Measurements from ENCODE around the gene ADRA2C.

DNA sequence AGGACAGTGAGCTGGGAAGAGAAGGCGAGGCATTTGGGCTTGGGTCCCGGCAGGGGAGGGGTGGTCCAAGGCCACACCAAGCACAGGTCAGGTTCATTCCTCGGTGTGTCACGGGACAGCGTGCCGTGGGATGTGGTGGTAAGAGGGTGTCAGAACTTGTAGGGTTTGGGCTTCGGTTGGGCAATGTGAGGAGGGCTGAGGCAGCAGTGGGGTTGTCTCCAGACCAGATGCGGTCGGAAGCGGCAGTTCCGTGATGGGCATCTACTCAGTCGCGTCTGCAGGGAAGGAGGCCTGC, 22.1 kb downstream of the ADRA2C start:
- TF ChIP-seq, protein P1, sequence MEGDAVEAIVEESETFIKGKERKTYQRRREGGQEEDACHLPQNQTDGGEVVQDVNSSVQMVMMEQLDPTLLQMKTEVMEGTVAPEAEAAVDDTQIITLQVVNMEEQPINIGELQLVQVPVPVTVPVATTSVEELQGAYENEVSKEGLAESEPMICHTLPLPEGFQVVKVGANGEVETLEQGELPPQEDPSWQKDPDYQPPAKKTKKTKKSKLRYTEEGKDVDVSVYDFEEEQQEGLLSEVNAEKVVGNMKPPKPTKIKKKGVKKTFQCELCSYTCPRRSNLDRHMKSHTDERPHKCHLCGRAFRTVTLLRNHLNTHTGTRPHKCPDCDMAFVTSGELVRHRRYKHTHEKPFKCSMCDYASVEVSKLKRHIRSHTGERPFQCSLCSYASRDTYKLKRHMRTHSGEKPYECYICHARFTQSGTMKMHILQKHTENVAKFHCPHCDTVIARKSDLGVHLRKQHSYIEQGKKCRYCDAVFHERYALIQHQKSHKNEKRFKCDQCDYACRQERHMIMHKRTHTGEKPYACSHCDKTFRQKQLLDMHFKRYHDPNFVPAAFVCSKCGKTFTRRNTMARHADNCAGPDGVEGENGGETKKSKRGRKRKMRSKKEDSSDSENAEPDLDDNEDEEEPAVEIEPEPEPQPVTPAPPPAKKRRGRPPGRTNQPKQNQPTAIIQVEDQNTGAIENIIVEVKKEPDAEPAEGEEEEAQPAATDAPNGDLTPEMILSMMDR (conservative IDR thresholded peaks at IDR 0.05; ENCODE audit: low read length): no peak
- no peak for TF ChIP-seq EZH2phosphoT487 (IDR thresholded peaks at IDR 0.05; ENCODE audit: borderline replicate concordance, low read depth, low read length)

Measured in OCI-LY7 (cell line).